Hindlimb muscle (tissue), 1 donor: ENCODE results near the gene SERPINI1. TPM values are rescaled to one million over a fixed set of nuclear protein-coding genes. Genes with fewer than 3 reads are reported as not detected.
"Not testable (repeated sequence)": the region's sequence is repeated elsewhere in the genome, so short reads cannot be mapped to it uniquely, and the experiment has no call there.

Source experiments
- DNase-seq: peaks from one replicate; pipeline ENCODE4 v3.0.0-alpha.2; 2013
- polyA plus RNA-seq: library from polyadenylated mRNA; unstranded; fragments of 120-200 nt; gene quantifications from one replicate; pipeline ENCODE4 v1.2.1, GENCODE V29; 2013; ENCODE audit not compliant: insufficient read length

The SERPINI1 gene
- polyA plus RNA-seq, 1 donor: 7.6 TPM

DNA sequence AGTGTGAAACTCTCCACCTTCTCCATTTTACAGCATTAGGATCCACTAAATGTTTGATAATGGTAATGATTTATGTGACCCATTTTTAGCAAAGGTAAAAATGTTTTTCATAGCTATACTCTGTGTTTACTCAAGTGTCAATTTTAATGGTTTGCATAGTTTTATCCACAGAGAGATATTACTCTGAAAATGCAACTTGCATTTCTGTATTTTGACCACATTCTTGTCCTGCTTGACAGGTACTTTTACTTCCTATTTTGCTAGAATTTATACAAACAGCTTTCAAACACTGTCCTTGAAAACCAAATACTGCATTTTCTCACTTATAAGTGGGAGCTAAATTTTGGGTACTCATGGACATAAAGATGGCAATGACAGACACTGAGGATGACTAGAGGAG, 62.9 kb downstream of the SERPINI1 start:
- DNase-seq: no peak

DNA sequence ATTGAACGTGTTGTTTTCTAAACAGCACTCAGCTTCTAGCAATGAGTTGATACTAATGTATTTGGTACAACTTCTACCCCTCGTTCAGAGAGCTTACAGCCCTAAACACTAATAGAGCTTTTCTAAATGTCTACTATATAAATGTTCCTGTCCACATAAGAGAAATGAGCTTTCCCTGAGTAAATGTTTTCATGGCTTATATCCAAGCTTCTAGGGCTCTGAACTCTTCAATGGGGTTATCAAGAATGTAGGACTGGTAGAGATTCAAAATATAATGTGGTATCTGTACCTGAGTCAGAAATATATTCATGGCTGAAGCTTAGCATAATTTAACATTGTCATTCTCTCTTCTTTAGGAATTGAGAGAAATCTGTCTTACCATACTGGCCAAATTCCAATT, 73.4 kb downstream of the SERPINI1 start:
- no peak for DNase-seq

DNA sequence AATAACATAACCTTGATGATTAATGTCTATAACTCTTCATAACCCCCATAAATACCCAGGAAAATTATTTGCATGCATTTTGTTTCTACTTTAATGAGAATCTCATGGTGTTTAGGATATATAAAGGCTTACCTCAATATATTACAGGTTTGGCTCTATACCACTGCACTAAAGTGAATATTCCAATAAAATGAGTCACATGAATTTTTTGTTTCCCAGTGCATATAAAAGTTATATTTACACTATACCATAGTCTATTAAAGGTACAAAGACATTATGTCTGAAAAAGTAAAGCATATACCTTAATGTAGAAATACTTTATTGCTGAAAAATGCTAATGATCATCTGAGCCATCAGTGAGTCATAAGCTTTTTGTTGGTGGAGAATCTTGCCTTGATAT, 74.7 kb downstream of the SERPINI1 start:
- DNase-seq: no peak

DNA sequence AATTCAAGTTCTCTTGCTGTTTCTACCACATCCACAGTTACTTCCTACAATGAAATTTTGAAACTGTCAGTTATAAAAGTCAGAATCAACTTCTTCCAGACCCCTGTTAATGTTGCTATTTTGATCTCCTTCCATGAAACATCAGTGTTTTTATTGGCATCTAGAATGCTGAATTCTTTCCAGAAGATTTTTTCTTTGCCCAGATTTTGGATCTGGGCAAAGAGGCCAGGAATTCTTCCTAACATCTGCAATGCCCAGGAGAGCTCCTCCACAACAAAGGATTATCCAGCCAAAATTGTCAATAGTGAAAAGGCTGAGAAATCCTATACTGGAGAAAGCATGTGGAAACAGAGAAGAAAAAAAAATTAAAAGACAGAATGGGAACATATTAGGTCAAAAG, 75.5 kb downstream of the SERPINI1 start:
- no peak for DNase-seq

DNA sequence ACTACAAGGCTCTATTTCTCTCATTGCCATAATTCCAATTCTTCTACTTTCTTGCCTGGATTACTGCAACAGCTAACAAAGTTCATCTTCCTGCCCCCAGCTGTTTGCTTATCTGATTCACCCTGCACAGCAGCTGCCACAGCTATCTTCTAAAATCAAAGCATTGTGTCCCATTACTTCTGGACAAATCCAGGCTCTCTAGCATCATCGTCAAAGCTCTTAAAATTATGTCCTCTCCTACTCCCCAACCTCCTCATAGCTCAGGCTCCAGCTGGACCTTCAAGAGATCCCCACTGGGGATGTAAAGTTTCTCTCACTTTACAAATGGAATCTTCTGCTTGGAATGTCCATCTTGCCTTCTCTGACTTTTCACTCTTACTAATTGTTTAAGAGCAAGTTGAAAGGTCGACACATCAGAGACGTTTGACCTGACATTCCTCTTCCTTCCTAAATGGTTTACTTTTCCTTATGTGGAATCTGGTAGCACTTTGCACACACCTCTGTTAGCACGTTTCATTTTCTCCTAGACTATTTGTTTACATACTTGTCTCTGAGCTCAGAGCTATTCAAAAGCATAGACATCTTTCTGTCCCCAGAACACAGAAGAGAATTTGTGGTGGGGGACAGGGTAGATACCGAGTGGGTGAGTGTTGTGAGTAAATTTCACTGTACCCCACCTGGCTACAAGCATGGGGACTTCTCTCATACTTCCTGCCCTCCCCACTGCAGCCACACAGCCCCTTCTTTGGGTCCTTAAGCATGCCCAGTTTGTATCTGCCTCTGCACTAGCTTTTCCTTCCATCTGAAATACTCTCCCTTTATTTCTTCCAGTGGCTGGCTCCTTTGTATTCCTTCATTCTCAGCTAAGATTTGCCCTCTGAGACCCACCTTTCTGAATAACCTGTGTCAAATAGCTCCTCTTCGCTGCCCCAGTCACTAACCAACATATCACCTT, 77.9 kb downstream of the SERPINI1 start:
- no peak for DNase-seq

DNA sequence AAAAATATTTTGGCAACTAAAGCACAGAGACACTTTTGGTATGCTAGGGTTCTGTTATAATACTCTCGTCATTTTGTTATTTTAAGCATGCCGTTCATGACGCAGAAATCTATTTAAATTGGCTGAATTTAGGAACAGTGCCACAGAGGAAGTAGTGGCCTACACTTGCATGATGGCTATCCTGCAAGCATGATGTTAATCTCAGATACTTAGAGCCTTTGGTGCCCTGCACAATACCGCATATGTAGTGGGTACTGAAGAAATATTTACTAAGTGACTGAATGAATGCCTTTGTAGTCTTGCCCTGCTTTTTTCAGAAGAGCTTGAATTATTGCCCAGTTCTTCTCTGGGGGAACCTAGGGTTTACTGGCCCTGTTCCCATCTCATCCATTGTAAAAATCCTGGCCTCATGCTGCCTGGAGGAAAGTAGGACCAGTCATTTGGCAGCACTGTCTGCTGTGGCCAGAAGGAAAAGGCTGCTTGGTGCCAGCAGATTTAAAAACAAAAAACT, 79.0 kb downstream of the SERPINI1 start:
- peak; percentile 59 for DNase-seq

DNA sequence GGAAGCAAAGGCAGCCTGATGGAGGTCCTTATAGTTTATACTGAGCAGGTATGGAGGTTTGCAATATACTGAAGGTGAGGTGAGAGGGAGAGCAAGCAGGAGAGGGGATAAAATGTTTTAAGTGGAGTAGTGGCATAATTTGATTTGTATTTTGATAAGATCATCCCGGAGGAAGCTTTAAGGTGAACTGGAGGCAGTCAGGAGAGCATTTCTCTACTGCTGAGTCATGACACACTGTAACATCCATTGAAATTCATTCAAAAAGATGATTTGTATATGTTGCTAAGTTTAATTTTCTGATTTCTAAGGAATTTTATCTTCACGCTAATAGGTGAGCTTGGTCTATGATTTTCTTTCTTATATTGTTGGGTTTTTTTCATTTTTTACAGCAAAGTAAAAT, 81.4 kb downstream of the SERPINI1 start:
- no peak for DNase-seq

DNA sequence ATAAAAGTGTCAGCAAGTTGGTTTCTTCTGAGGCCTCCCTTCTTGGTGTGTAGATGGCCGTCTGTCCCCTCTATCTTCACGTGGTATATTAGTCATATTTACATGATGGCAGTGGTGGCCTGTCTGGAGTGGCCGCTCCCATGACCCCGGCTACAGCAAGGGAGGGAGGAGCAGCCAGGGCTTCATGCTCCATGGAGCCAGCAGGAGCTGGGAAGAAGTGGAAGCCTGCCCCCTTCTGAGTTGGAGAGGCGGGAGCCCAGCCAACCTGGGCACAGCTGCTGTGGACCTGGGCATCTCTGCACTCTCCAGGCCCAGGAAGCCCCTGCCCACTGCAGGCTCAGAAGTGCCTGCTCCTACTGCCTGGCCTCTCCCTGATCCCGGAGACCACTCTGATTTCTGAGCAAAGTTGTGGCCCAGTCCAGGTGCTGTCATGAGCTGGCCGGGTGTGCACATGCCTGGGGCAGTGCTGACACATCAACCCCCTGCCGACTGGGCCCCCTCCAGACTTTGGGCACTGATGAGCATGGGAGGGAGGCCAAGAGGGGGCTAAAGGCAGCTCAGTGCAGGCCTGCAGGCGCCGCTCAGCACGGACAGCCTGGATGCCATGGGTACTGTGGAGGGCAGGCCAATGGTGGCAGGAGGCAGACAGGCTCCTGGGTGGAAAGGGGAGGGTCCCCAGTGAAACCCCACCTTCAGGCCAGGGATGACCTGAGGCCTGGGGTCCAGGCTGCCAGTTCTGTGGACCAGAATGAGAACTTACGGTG, 84.8 kb downstream of the SERPINI1 start:
- no peak for DNase-seq

DNA sequence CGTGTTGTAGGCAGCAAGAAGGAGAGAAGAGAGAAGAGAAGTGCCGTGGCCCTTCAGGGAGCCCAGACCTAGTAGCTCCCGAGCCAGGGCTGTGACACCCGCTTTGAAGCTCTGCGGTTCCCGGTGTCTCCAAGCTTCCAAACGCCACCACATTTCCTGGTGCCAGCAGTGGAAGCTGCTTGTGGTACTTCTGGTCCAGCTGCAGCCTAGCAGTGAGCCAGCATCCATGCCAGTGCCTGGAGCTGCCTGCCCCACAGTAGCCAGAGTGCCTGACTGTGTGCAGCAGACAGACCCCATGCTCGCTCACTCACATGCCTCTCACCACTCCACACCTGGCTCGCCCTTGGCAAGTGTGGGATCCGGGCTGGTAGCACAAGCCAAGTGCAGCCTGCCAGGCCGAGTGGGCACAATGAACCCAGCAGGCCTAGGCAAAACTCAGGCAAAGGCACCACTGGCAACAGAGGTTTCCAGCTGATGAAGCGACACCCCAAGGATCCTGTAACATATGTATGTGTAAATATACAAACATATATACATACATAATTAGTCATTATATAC, 85.8 kb downstream of the SERPINI1 start:
- no peak for DNase-seq

DNA sequence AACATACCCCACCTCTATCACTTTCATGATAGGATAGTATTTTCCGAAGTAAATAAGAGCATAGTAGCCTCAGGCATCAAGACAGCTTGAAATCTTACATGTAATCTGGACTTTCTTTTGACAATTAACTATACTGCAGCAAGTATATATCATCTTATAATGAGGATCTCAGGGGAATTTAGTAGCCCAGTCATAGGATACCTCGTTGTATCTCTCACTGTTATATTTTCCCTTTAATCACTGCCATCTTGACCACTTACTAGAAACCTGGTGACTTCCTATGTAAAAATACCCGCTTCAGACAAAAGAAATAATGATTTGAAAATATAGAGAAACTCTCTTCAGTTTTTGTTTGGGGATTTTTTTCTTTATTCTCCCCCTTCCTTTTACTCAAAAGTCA, 88.2 kb downstream of the SERPINI1 start:
- DNase-seq: no peak

DNA sequence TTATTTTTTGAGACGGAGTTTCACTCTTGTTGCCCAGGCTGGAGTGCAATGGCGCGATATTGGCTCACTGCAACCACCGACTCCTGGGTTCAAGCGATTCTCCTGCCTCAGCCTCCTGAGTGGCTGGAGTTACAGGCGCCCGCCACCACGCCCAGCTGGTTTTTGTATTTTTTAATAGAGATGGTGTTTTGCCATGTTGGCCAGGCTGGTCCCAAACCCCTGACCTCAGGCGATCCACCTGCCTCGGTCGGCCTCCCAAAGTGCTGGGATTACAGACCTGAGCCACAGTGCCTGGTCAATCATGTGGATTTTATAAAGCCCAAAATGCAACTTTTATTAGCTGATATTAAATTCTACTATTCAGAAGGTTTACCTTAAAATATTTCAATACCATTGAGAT, 92.1 kb downstream of the SERPINI1 start:
- DNase-seq: not testable (repeated sequence)

DNA sequence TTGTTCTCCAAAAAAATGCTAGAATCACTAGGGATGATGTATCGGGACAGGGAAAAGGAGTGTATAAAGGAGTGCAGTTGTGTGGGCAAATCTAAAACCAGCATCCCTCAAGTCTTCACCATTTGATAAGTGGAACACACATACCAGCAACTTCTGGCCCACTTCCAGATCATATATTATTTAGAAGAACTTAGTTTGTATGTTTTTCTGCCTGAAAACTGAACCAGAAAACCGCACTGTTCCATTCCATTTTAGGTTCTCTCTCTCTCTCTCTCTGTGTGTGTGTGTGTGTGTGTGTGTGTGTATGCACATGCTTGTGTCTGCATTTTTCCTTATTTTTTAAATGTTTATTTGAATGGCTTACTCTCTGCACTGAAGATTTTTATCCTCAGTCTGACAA, 93.5 kb downstream of the SERPINI1 start:
- DNase-seq: no peak

DNA sequence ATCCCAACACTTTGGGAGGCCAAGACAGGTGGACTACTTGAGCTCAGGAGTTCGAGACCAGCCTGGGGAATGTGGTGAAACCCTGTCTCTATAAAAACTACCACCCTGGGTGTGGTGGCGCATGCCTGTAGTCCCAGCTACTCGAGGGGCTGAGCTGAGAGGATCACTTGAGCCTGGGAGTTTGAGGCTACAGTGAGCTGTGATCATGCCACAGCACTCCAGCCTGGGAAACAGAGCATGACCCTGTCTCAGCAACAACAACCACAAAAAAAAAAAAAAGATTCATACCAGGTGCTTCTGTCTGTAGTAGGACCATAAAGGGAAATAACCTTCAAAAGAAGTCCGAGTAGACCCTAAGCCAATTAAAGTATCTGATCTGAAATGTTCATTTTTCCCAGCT, 94.5 kb downstream of the SERPINI1 start:
- DNase-seq: no peak

DNA sequence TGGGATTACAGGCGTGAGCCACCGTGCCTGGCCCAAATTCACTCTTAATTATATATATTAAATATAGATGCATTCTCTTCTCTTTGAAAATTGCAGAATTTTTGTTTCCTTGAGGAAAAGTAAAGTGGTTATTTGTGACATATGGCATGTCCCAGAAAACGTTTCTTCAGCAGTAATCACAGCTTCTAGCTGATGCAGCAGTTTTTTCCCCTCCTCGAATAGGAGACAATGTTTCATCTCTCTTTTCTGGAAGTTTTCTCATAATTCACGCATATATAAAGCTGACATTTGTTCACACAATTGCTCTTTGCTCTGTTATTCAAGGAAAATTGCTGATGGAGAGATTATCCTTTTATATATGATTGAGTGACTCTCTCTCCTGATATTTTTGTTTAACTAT, 99.8 kb downstream of the SERPINI1 start:
- no peak for DNase-seq

DNA sequence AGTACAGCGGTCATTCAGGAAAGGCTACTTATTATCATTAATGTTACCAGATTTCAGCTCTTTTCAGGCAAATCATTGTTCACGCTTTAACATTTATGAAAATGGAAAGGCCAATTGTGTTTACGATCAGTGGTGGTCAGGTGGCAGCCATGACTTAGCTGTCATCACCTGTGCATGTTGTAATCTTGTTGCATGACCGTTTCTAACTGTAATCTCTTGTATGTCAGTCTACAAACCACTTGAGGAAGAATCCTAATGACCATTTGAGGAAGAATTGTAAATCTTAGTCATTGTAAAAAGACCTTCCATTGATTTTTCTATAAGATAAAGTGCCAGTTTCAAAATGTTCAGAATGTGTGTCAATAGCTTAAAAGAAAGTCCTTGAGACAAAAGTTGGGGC, 100.4 kb downstream of the SERPINI1 start:
- no peak for DNase-seq

DNA sequence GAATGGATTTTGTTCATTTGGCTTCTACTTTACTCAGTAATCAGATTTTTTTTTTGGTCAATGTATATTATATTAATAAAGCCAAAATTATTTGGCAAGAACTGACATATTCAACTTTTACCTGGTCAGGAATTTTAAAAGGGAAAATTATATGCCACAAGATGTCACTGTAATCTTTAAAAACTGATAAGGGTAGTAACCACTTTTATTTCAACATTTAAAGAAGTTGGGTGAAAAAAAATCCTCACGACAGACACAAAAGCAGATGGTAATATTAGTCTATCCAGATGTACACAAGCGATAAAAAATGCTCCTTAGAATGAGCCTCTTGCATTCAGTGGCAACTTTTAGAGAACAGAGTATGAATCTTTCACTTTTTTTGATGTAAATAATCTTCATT, 101.9 kb downstream of the SERPINI1 start:
- DNase-seq: no peak

DNA sequence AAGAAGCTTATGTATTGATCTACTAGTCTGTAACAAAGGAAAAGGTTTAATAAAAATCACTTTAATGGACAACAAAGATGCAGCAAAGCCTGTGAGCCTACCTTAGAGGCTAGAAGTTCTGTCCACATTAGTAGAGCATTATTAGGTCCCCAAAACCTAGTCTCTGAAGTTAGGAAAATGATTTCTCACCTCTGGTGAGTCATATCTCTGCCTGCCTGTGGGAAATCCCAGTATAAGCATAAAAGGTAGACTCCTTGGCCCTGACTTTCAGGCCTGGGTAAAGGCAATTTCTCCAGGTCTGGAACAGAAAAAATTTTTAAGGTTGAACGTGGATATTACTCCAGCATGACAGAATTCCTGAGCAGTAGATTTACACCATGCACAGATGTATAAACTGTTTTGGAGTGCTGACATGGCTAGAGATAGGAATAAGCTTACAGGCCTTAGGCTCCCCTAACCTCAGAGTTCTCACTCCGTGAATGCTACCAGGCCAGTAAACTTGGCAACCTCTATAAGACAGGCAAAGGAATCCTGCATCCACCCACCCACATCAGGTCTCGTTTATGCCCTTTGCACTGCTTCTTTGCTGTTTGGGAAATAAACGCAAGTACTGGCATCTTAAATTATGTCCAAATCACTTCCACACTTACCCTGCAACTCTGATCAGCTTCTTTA, 104.1 kb downstream of the SERPINI1 start:
- no peak for DNase-seq

DNA sequence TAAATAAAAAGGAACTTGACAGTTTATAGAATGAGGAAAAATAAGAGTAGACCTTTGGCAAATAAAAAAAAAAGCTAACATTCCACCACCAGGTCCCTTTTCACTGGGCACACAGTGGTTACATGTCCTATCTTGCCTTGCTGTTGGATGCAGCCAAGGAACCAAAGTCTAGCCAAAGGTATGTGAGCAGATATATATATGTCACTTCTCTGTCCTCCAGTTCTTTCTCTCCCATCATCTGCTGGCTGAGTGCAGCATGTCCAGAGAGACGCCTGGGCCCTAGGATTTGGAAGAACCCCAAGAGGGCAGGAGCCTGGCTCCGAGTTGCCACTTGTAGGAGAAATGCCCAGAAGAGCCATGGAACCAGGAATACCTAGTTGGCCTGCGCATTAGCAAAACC, 104.7 kb downstream of the SERPINI1 start:
- DNase-seq: no peak

DNA sequence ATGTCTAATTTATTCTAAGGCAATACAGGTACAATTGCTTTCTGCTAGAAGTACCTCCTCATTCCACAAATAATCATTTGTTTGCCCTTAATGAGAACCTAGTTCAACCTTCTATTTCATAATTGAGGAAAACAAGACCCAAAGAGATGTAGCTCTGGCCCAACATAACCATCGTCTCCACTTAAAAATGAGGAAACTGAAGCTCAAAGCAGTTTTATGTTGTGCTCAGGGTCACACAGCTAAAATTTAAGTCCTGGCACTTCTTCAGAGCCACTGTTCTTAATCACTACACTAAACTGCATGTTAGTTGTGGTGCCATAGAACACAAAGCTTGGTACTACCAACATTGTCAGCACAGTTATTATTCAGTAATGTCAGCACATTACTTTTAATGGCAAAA, 108.0 kb downstream of the SERPINI1 start:
- no peak for DNase-seq

DNA sequence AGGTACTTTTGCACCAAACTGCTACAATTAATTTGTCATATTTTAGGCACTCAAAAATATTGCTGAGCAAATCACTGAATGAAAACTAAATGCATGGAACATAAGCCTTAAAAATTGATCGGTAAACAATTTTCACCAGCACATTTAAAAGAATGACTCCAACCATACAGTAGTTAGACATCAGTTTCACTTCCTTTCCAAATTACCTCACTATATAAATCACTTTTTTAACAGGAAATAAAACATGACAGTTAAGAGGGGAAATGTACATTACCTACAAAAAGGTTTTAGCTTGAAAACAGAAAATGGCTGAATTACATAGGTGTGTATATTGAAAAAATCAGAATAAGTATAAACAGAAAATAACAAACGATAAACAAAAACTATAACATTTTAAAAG, 108.4 kb downstream of the SERPINI1 start:
- DNase-seq: no peak

DNA sequence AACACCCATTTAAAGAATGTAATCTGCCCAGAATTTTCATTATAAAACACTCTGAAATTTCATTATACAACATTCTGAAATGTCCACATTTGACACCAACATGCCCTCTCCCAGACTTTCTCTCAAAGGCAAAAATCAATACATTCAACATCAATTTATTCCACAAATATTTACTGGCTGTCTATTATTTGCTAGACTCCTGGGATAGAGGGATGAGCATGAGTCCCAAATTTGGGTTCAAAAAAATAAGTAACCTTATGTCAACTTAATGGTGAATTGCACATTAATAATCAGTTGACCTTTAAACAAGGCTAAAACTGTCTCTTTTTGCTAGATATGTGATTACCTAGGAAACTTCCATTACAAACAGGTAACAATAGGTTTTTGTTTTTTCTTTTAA, 109.0 kb downstream of the SERPINI1 start:
- DNase-seq: no peak

DNA sequence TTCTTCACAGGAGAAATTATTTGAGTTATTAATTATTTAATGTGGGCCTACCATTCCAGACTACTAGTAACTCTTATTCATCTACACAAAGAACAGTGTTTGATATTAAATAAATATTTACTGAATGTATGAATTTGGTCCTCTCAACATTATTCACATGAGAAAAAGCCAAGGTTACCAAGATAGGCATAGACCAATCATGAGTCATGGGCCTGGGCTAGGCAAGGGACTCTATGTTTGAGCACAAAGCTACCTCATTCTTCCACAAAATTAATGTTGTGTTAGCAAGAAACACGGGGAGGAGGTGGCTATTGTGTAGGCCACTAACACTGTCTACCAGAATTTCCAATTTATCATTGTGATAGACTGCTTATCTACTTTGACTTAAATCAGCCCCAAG, 115.7 kb downstream of the SERPINI1 start:
- DNase-seq: no peak

DNA sequence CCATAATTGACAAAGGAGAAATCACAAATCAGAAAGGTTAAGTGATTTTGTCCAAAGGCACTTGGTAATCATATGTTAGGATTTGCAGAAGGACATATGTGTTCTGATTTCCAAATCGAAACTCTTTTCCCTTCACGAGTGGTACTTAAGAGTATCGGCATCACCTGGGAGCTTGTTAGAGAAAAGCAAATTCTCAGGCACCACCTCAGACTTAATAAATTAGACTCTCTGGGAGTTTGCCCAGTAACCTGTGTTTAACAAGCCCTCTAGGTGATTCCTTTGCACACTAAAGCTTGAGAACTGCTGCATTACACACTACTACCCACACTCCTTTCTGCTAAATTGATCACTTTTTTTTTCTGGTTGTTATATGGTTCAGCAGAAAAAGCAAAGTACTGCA, 116.2 kb downstream of the SERPINI1 start:
- DNase-seq: no peak
